Midbrain (tissue), 1 donor: ENCODE results near the gene SEMA4D.
A peak's percentile ranks its signal among the peaks of the same experiment; 100 is the strongest.
"Not testable (repeated sequence)": the region's sequence is repeated elsewhere in the genome, so short reads cannot be mapped to it uniquely, and the experiment has no call there.

Source experiments
- DNase-seq: peaks from one replicate; lab custom pipeline; 2025; lab: John Stamatoyannopoulos, UW

The SEMA4D gene

GRCh38 chr9:89387197-89387849 is 110.6 kb downstream of the SEMA4D start:
- DNase-seq = no peak

GRCh38 chr9:89386797-89387196 is 111.1 kb downstream of the SEMA4D start:
- peak; percentile 13 for DNase-seq

- no peak for DNase-seq
Measured at GRCh38 chr9:89386206-89386605, 111.7 kb downstream of the SEMA4D start.

- DNase-seq = no peak
Measured at GRCh38 chr9:89384783-89385182, 113.1 kb downstream of the SEMA4D start.

GRCh38 chr9:89383721-89384300 is 114.1 kb downstream of the SEMA4D start:
- DNase-seq = no peak

- DNase-seq = no peak
Measured at GRCh38 chr9:89383030-89383720, 114.7 kb downstream of the SEMA4D start.

GRCh38 chr9:89382026-89382986 is 115.6 kb downstream of the SEMA4D start:
- no peak for DNase-seq

- DNase-seq = no peak
Measured at GRCh38 chr9:89381308-89381609, 116.7 kb downstream of the SEMA4D start.

- no peak for DNase-seq
Measured at GRCh38 chr9:89380437-89381307, 117.2 kb downstream of the SEMA4D start.

- no peak for DNase-seq
Measured at GRCh38 chr9:89379508-89380115, 118.3 kb downstream of the SEMA4D start.

- no peak for DNase-seq
Measured at GRCh38 chr9:89379031-89379430, 118.9 kb downstream of the SEMA4D start.

GRCh38 chr9:89378541-89378940 is 119.4 kb downstream of the SEMA4D start:
- DNase-seq = no peak

GRCh38 chr9:89377411-89377810 is 120.5 kb downstream of the SEMA4D start:
- DNase-seq = no peak

- no peak for DNase-seq
Measured at GRCh38 chr9:89376741-89377351, 121.1 kb downstream of the SEMA4D start.

- no peak for DNase-seq
Measured at GRCh38 chr9:89376286-89376685, 121.6 kb downstream of the SEMA4D start.

GRCh38 chr9:89375191-89375760 is 122.6 kb downstream of the SEMA4D start:
- DNase-seq = no peak

- DNase-seq = no peak
Measured at GRCh38 chr9:89374176-89374575, 123.7 kb downstream of the SEMA4D start.

- no peak for DNase-seq
Measured at GRCh38 chr9:89372979-89373378, 124.9 kb downstream of the SEMA4D start.

- DNase-seq = no peak
Measured at GRCh38 chr9:89372230-89372816, 125.6 kb downstream of the SEMA4D start.

GRCh38 chr9:89371791-89372190 is 126.1 kb downstream of the SEMA4D start:
- DNase-seq = not testable (repeated sequence)
